ENCODE data around the gene PTPRE.
A peak's percentile ranks its signal among the peaks of the same experiment; 100 is the strongest.
"Not testable (repeated sequence)": the region's sequence is repeated elsewhere in the genome, so short reads cannot be mapped to it uniquely, and the experiment has no call there.

PTPRE gene

DNA sequence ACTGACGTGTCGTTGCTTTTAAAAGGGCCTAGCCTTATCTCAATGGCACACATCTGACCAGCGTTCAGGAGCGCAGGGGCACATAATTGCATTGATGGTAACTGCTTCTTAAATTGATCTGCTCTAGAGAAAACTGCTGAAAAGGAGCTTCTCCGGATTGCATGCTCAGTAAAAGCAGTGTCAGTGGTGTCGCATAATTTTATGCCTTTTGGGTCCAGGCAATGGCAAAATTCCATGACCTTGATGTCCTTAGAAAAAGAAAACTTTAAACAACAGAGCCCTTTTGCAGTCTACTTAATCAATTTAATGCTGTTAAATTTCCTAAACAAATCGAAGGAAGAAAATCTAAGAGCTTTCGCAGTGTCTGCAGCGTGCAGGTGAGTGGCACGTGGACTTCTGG, 75.7 kb downstream of the PTPRE start:
- DNase-seq (ENCODE audit: low spot score), result no peak

DNA sequence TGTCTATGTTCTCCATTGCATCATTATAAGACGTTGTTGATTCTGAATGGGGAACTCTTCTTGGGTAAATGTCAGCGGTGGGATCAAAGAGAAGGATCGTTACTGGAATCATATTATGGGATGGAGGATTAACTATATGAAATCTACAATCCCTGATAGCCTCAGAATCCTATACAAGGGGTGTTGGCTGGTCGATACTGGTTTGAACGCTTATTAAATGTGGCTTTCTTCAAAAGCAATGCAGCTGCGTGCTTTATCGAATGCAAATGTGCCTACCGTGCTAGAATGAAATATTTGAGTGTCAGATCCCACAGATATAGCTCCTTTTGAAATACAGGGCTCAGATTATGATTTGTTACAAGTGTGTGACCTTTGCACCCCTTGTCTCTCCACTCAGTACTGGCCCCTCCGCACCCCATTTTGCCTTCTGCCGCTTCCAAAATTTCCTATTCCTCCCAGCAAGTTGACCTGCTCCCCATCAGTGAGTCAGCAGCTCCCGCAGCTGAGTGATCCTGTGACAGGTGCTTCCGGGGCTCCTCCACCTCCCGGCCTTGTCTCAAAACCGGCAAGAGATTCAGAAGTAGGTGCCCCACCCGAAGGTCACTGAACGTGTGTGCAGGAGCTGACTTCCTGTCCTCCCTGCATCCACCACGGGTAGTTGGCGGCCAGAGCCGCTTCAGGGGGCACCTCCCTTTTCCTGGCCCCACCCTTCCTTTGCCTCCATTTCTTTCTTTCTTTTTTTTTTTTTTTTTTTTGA, 76.6 kb downstream of the PTPRE start:
- DNase-seq (ENCODE audit: low spot score), result no peak

DNA sequence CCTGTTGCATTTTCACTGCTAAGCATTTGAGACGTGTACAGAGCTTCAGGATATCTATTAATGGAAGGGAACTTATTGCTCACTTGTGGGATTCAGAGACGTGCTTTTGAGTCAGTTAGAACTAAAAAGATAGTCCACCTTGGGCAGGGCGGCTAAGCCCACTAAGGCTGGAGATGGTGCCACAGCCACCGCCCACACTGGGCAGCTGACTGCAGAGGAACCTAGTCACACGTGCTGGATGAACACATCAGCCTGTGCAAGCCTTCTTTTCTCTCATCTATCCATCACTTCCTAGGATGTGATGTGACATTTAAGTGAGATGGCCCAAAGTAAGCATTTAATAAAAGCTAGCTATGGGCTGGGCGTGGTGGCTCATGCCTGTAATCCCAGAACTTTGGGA, 78.0 kb downstream of the PTPRE start:
- no peak for DNase-seq (ENCODE audit: low spot score)

DNA sequence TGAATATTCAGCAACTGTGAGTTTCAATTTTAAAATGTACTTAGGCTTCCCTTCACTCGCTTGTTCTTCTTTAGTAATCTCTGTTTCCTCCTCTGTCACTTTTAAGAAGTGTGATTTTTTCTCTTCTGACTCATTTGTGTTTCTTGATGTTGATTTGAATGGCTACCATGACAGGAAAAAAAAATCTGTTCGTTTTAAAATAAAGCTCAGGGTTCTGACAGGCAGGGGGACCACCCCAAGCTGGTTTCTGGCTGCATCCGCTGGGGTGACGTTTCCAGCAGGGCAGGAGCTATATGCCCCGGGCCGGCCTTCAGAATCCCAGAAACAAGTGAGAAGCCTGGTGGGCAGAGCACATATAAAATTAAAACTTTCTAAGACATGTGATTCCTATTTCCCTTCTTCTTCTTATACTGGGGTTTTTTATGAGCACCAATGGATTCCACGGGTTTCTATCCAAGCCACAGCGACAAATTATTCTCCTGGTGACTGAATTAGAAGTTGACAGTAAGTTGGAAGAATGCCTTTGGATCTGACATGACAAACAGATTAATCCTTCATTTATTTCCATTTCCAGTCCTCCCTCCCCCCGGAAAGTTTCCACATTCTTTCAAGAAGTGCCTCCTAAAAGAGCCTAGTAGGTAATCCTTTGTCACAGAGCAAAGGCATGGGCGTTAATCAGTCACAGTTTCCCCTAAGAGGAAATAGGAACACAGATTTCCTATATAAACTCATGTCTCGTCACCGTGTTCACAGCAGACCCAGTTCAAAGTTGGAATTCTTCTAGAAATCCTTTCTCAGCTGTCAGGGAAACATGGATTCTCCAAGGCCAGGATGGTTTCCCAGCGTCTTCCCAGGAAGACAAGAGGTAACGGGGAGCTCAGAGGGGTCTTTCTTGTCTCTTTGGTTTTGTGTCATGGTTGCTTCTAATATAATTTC, 79.9 kb downstream of the PTPRE start:
- no peak for DNase-seq (ENCODE audit: low spot score)

DNA sequence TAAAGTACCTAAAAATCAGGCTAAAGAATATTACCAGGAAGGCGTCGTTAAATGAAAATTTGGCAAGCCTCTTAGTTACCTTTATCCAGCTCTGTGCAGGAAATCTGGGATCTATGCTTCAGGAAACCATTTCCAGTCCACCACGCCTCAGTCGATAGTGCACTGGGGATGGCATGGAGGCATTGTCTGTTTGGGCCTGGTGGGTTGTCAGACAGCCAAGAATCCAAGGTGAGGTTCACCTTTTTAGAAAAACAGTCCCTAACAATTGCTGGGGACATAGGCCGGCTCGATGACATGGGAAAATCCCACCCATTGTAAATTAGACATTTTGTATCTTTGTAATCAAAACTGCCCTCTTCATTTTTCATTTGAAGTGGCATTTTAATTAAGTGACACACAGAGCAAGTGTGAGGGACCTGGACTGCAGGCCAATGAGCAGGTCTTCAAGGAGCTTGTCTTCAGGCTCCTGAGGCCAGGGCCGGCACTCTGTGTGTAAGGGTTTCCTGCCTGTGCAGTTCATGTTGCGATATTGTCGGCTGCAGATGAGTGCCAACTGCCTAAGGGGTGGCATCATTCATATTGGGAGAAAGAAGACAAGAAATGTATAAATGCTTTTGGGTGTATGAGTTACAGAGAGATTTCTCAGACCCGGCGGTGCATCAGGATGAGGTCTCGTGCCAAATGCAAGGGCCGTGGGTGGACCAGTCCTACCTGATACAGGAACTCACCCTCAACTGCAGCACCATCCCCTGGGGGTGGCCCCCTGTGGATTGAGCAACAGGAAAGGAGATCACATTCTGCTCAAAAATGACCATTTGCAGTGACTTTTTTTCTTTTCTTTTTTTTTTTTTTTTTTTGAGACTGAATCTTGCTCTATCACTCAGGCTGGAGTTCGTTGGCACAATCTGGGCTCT, 80.8 kb downstream of the PTPRE start:
- no peak for DNase-seq (ENCODE audit: low spot score)

DNA sequence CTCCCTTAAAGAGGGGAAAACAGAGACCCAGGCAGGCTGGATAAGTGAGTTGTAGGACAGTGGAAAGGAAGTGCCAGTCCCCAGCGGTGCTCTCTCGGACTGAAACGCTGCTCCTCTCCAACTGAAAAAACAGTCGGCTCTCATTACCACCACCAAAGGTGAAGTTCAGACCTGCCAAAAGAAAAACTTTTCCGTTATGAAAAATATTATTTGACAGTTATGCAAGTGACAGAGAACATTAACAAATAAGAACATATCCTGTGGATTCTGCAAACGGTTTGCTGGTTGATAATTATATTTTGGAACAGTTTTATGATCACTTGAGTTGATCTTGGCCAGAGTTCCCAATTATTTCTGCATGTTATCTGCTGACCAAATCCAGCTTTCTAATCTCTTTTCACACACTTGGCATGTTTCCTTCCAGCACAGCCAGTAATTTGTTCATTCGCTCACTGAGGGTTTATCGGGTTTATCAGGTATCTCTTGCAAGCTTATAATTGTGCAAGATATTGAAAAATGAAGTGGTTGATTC, 82.6 kb downstream of the PTPRE start:
- DNase-seq (ENCODE audit: low spot score), result no peak

DNA sequence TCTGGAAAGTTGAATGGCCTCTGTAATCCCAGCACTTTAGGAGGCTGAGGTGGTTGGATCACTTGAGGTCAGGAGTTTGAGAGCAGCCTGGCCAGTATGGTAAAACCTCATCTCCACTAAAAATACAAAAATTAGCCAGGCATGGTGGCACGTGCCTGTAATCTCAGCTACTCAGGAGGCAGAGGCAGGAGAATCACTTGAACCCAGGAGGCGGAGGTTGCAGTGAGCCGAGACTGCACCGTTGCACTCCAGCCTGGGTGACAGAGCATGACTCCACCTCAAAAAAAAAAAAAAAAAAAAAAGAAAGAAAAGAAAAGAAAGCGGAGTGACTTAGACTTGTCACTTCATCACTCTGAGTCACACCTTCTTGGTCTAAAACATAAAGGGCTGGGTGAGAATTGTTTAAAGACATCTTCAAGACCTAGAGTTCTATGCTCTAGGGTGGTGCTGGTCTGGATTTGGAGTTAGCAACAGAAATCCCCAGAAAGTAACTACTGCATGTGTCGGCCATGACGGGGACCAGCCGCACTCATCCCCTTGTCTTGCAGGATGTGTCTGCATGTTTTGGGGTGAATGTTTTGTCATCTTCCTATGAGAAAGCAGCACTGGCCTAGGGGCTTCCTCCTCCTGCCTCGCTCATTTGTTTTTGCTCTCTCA, 83.4 kb downstream of the PTPRE start:
- not testable (repeated sequence) for DNase-seq (ENCODE audit: low spot score)

DNA sequence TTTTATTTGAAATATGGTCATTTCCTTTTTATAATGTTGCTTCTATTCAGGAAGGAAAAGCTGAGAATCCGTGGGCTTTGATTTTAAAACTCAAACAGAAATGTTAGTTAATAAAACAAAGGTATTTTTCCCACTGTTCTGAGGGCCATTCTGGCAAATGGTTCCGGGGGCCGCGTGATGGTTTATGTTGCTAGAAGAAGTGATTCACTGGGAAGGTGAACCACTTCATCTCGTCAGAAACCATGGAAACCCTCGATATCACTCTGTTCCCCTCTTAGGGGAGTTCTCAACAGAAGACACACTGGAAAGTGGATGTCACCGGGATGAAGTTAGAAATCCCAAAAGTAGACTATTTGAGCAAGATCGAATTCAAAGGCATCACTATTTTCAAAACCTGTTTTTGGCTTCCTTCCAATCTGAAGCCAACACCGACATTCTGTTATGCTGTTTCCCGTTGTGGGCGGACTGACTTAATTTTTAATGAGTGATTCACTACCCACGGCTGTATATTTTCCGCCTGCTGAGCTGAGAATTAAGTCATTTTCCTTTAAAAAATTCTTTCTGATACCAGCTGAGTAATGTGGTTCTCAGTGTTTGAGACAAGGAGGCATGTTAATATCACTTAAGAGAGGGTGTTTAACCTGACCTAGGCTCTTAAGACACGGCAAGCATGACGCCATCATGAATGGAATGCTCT, 84.1 kb downstream of the PTPRE start:
- peak; percentile 81 for DNase-seq (ENCODE audit: low spot score)

DNA sequence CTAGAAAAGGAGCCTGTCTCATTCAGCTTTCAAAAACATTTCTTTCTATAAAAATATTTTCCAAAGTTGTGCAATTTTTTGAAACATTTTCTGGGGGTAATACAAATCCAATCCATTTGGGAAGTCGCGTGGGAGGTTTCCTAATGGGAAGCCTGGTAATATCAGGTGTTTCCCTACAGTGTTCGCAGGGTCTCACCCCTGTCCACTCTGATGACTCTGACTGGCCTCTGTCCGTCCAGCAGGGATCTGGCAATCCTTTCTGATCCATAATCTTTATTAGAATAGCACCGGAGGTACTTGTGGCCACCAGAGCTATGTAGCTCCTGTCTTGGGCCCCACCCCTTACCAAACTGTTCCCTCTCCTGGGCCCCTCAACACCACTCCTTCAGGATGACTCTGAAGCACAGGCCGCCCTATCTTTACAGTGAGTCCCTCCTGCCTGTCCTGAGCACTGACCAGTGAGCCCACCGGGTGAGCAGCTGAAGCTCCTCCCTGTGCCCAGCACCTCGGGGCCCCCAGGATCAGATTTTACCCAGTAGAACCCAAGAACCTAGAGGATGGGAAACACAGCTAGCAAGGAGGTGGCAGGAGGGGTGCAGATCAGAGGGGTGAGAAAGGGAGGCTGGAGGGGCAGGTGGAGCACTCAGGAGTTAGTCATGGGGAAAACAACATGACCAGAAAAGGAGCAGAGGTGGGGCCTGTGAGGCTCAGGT, 84.8 kb downstream of the PTPRE start:
- peak; percentile 19 for DNase-seq (ENCODE audit: low spot score)

DNA sequence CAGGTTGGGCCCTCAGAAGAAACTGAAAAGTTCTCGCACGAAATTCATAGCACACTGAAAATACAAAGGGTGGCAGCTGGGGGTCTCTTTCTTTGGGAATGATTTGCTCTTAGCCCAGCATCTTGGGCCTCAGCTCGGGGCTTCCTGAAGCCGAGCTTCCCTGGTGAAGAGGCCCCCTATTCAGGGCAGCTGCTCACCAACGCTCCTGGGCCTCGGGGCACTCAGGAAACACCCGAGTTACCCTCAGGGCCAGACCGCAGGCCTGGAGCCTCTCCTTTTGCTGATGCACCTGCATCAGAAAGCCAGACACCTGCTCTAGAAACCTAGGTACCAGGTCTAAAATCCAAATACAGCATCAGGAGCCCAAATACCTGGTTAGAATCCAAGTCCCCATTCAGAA, 85.5 kb downstream of the PTPRE start:
- no peak for DNase-seq (ENCODE audit: low spot score)

DNA sequence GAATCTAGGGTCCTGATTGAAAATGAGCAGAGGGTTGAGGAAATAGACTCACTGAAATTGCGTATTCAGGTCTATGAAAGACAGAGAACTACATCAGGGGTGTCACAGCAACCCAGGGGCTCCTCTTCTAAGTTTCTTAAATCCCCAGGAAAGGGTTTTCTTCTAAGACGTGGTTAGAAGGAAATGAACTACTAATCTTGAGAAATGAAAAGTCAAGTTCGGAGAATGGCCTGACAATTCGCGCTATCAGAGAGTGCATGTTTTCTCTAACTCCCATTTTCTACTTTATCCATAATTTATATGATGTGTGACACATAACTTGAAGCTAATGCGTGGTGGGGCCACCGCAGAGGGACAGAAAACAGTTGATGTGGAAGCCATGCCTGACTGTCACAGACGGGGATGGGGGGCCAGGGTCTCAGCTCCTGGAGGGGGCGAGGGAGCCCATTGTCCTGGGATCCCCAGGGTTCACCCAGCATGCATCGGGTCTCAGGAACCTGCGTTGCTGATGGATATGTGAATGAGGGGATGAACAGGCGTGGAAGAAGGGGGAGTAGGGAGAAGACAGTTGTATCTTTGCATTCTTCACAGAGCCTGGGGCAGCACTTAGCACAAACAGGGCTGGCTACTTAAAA, 86.3 kb downstream of the PTPRE start:
- DNase-seq (ENCODE audit: low spot score), result no peak

DNA sequence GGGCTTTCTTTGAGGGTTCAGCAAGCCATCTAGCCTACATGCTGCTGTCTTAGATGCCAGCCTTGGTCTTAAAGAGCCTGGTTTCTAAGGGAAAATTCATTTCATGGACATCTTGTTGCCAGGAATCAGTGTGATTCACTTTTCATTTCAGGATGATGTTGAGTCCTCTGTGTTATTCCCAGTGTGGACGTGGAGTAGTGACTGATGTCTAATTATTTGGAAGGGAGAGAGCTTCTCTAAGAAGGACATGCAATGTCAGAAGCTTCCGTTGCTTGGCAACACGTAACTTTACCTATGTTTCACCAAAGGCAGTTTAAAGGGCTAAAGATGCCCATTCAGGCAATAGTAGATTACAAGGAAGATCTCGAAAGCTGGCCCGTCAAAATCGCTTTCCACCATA, 89.0 kb downstream of the PTPRE start:
- no peak for DNase-seq (ENCODE audit: low spot score)

DNA sequence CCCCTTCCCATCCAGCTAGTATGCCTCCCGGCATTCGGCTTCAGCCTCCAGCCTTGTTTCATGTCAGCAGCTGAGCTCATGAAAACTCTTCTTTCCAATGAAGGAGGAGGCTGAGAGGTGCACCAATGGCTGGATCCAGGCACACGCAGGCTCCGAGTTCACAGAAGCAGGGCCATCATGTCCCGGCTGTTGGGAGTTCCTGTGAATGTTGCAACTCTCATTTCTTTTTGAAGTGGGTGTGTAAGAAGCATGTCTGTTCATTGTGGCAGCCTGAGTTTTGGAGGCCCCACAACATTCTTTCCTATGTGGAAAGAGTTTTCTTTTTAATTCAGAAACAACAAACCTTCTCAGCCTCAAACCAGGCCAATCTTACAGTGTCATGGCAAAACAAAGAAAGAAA, 89.7 kb downstream of the PTPRE start:
- DNase-seq (ENCODE audit: low spot score), result peak; percentile 67

DNA sequence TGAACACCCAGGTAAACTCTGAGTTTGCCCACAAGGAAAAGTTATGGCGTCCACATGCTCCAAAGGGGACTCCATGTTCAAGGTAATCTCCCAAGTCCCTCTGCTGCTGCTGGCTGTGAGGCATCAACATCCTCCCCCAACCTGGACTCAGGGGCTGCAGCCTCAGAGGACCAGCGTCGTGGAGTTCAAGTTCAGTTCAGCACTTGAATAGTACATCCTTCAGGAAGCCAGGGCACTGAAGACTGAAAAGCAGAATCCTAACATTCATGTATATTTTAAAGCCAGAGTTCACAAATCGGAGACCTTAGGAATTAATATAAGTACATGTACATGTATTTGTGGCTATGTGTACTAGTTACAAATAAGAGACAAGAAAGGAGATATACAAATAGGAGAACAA, 90.4 kb downstream of the PTPRE start:
- no peak for DNase-seq (ENCODE audit: low spot score)

DNA sequence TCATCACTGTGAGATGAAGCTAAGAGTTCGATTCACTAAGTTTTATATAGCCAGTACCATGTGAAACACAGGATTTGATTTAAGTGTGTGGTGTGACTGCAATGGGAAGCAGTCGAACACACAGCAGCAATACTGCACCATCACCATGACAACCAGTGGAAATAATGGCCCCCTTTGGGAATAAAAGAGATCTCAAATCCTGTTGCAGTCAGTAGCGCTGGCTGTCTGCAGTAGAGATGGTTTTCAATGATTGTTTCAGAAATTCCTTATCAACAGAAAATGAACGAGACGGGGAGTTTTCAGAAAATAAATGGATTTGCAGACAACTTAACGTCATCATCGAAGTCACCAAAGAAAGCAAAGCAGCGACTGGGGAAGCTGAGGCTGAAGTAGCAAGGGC, 91.0 kb downstream of the PTPRE start:
- no peak for DNase-seq (ENCODE audit: low spot score)

DNA sequence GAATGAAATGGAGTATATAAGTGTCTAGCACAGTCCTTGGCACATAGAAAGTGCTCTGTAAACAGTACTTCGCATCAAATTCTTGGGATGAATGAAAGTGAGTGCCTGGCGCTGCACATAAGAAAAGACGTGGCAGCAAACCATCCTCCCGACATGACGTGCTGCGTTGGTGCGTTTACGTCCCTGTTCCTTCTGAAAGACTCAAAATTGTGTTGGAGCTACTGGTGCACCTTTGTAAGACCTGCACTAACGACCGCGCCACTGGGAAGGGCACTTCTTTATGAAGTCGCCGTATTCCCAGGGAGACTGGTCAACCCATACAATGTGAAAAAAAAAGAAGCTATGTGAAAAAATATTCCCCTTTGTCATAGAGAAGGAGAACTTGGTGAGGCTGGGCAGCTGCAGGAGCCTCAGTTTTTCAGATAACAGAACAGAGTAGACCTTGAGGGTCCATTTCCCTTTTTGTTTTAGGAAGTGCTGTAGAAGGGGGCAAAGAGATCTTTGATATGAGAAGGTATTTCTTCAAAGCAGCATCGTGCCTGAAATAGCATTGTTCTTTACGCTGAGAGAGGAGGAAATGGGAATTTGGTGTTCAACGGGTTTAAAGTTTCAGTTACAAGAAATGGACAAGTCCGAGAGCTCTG, 91.7 kb downstream of the PTPRE start:
- DNase-seq (ENCODE audit: low spot score), result no peak

DNA sequence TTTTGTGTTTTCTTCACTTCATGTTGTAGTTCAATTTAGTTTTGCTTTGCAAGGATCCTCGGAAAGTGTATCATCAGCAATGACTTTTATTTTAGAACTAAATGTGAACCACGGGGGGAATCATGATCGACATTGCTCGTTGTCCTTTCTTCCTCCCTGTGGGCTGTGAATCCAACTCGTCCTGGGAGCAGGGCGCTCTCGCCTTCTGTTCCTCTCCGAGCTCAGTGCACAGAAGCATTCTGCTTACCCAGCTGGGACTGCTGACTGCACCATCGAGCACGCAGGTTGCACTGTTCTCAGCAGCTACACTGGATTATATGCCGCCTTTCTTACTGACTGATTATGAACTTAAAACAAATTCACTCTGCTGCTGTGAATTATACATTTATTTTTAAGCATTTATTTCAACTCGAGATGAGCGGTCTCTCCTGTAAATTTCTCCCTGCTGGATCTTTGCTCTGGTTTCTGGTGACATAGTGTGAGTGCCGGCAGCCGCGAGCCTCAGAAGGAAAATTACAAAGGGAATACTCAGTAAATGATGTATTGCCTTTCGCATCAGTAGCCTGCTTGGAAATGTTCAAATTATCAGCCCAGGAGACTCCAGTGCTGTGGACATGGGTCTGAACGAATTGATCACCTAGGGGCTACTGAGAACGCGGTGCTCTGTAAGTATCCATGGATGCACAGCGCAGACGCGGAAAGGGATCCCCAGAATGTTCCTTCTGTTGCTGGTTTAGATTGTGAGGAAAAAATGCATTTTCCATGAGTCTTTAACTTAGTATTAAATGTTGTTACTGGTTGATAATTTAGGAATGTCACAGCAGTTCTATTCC, 92.6 kb downstream of the PTPRE start:
- no peak for DNase-seq (ENCODE audit: low spot score)
